Breast epithelium (tissue), 3 donors: ENCODE measurements around the gene FAM50B.

Experiments used
- POLR2A ChIP-seq: fragments of 450-650 bp; IDR thresholded peaks from one replicate; pipeline ENCODE4 v1.6.1; 2016; ENCODE audit warnings: antibody characterized with exemption, mild to moderate bottlenecking, moderate library complexity
- TF ChIP-seq, protein P1 (sequence below), 3 donors: fragments of 450-650 bp; IDR thresholded peaks; one replicate each; pipeline ENCODE4 v1.5.1; 2016 to 2017; ENCODE audit warnings: antibody characterized with exemption in 3 of 3, mild to moderate bottlenecking in 3 of 3, moderate library complexity in 3 of 3

- no peak for TF ChIP-seq POLR2A
- TF ChIP-seq, protein P1, sequence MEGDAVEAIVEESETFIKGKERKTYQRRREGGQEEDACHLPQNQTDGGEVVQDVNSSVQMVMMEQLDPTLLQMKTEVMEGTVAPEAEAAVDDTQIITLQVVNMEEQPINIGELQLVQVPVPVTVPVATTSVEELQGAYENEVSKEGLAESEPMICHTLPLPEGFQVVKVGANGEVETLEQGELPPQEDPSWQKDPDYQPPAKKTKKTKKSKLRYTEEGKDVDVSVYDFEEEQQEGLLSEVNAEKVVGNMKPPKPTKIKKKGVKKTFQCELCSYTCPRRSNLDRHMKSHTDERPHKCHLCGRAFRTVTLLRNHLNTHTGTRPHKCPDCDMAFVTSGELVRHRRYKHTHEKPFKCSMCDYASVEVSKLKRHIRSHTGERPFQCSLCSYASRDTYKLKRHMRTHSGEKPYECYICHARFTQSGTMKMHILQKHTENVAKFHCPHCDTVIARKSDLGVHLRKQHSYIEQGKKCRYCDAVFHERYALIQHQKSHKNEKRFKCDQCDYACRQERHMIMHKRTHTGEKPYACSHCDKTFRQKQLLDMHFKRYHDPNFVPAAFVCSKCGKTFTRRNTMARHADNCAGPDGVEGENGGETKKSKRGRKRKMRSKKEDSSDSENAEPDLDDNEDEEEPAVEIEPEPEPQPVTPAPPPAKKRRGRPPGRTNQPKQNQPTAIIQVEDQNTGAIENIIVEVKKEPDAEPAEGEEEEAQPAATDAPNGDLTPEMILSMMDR (IDR thresholded peaks at IDR 0.05) = no peak
These were observed 18.4 kb upstream of the FAM50B start for GRCh38 chr6:3830806-3831205.
